Measurements from ENCODE around the gene TMEM272. TPM values are rescaled to one million over a fixed set of nuclear protein-coding genes. Genes with fewer than 3 reads are reported as not detected.

The TMEM272 gene
- polyA plus RNA-seq, 1 donor (not counting 4 experiments of a cell fraction or from before 2014, with no cell fraction given) = not detected

DNA sequence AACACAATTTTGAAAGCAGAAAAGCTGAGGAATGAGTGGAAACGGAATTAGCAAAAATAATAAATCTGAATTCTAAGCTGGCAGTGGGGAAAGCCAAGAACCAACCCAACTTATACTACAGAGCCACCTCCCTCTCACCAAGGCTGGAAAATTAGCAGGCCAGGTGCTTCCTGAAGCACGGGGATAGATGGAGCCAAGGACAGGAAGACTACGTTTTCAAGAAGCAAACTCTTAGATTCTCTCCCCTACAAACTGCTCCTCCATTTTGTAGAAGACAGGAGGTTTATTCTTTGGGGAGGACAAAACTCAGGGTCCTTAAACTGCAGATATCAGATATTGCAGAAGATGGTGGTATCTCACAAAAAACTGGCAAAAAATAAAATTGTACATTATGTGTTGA lies 25.6 kb upstream of the TMEM272 start:
- no peak for TF ChIP-seq EZH2 (IDR thresholded peaks at IDR 0.05; ENCODE audit: low read length)
- TF ChIP-seq, protein P1, sequence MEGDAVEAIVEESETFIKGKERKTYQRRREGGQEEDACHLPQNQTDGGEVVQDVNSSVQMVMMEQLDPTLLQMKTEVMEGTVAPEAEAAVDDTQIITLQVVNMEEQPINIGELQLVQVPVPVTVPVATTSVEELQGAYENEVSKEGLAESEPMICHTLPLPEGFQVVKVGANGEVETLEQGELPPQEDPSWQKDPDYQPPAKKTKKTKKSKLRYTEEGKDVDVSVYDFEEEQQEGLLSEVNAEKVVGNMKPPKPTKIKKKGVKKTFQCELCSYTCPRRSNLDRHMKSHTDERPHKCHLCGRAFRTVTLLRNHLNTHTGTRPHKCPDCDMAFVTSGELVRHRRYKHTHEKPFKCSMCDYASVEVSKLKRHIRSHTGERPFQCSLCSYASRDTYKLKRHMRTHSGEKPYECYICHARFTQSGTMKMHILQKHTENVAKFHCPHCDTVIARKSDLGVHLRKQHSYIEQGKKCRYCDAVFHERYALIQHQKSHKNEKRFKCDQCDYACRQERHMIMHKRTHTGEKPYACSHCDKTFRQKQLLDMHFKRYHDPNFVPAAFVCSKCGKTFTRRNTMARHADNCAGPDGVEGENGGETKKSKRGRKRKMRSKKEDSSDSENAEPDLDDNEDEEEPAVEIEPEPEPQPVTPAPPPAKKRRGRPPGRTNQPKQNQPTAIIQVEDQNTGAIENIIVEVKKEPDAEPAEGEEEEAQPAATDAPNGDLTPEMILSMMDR (optimal IDR thresholded peaks at IDR 0.05 in 1 of 3, IDR thresholded peaks at IDR 0.05 in 1 of 3, conservative IDR thresholded peaks at IDR 0.05 in 1 of 3; ENCODE audit: extremely low read depth in 1 of 3, insufficient read depth in 2 of 3, low read length in 3 of 3) = no peak
- H3K9me1 ChIP-seq (ENCODE audit: control insufficient read depth, extremely low read depth, insufficient read depth, low read length) = no peaks in the 10 kb centered on the region
- H3K4me1 ChIP-seq (ENCODE audit: control insufficient read depth, extremely low read depth, insufficient read depth, low read length) = no peaks in the 10 kb centered on the region
- no peaks in the 10 kb centered on the region for H3K36me3 ChIP-seq (ENCODE audit: control insufficient read depth in 2 of 2, extremely low read depth in 1 of 2, insufficient read depth in 2 of 2, low read length in 2 of 2)
- no peak overlapping the region for H3K9ac ChIP-seq (ENCODE audit: control insufficient read depth, extremely low read depth, insufficient read depth, low read length)
- no peaks in the 10 kb centered on the region for H4K20me1 ChIP-seq (ENCODE audit: control insufficient read depth, extremely low read depth, insufficient read depth, low read length)
- no peak for DNase-seq (ENCODE audit: low read depth, low spot score)
- no peaks in the 10 kb centered on the region for H3K79me2 ChIP-seq (ENCODE audit: control insufficient read depth, insufficient read depth, low read length)
- H2AFZ ChIP-seq (ENCODE audit: control insufficient read depth, low read length) = no peak overlapping the region
- H3K27ac ChIP-seq (ENCODE audit: control insufficient read depth, insufficient read depth, low read length) = no peak overlapping the region
- H3K4me3 ChIP-seq (ENCODE audit: control insufficient read depth in 2 of 3, extremely low read depth in 1 of 3, insufficient read depth in 2 of 3, low read depth in 1 of 3, low read length in 3 of 3) = no peak overlapping the region
- dilution Hi-C loops (cut with MboI; ENCODE audit: extremely low pct_ligation_motif_present, low sequenced_read_pairs) = no loop called here
- H3K9me3 ChIP-seq (ENCODE audit: control insufficient read depth, low read depth, low read length) = no peaks in the 10 kb centered on the region
- H3K27me3 ChIP-seq (ENCODE audit: control insufficient read depth, extremely low read depth, insufficient read depth, low read length) = peaks cover 15% of the 10 kb centered on the region
- no peak overlapping the region for H3K4me2 ChIP-seq (ENCODE audit: control insufficient read depth, extremely low read depth, insufficient read depth, low read depth, low read length)
- no peak for FAIRE-seq

- no peaks in the 10 kb centered on the region for H4K20me1 ChIP-seq (ENCODE audit: control insufficient read depth, extremely low read depth, insufficient read depth, low read length)
- no peaks in the 10 kb centered on the region for H3K4me1 ChIP-seq (ENCODE audit: control insufficient read depth, extremely low read depth, insufficient read depth, low read length)
- H3K4me2 ChIP-seq (ENCODE audit: control insufficient read depth, extremely low read depth, insufficient read depth, low read depth, low read length) = no peak overlapping the region
- H3K9ac ChIP-seq (ENCODE audit: control insufficient read depth, extremely low read depth, insufficient read depth, low read length) = no peak overlapping the region
- dilution Hi-C loops (cut with MboI; ENCODE audit: extremely low pct_ligation_motif_present, low sequenced_read_pairs) = no loop called here
- FAIRE-seq (no peak), DNase-seq (ENCODE audit: low read depth, low spot score) (no peak)
- H2AFZ ChIP-seq (ENCODE audit: control insufficient read depth, low read length) = no peak overlapping the region
- TF ChIP-seq EZH2 (IDR thresholded peaks at IDR 0.05; ENCODE audit: low read length) = no peak
- TF ChIP-seq, protein P1 (optimal IDR thresholded peaks at IDR 0.05 in 1 of 3, IDR thresholded peaks at IDR 0.05 in 1 of 3, conservative IDR thresholded peaks at IDR 0.05 in 1 of 3; ENCODE audit: extremely low read depth in 1 of 3, insufficient read depth in 2 of 3, low read length in 3 of 3) = no peak
- H3K9me3 ChIP-seq (ENCODE audit: control insufficient read depth, low read depth, low read length) = no peaks in the 10 kb centered on the region
- H3K27ac ChIP-seq (ENCODE audit: control insufficient read depth, insufficient read depth, low read length) = no peak overlapping the region
- no peaks in the 10 kb centered on the region for H3K79me2 ChIP-seq (ENCODE audit: control insufficient read depth, insufficient read depth, low read length)
- no peaks in the 10 kb centered on the region for H3K9me1 ChIP-seq (ENCODE audit: control insufficient read depth, extremely low read depth, insufficient read depth, low read length)
- peaks cover 10% of the 10 kb centered on the region for H3K27me3 ChIP-seq (ENCODE audit: control insufficient read depth, extremely low read depth, insufficient read depth, low read length)
- no peaks in the 10 kb centered on the region for H3K36me3 ChIP-seq (ENCODE audit: control insufficient read depth in 2 of 2, extremely low read depth in 1 of 2, insufficient read depth in 2 of 2, low read length in 2 of 2)
- no peak overlapping the region for H3K4me3 ChIP-seq (ENCODE audit: control insufficient read depth in 2 of 3, extremely low read depth in 1 of 3, insufficient read depth in 2 of 3, low read depth in 1 of 3, low read length in 3 of 3)
Measured at GRCh38 chr13:51869916-51870315, 24.9 kb upstream of the TMEM272 start.
